ENCODE results near the gene CCM2. TPM values are rescaled to one million over a fixed set of nuclear protein-coding genes. Genes with fewer than 3 reads are reported as not detected.

The CCM2 gene
- total RNA-seq, 1 donor from 2014 or later: 62.0 TPM

GRCh38 chr7:44971188-44971901 lies 28.7 kb upstream of the CCM2 start:
- no peaks in the 10 kb centered on the region for H3K9me3 Mint-ChIP-seq (ENCODE audit: unreplicated experiment)

GRCh38 chr7:44971902-44972441 lies 28.0 kb upstream of the CCM2 start:
- no peak overlapping the region for H3K4me3 Mint-ChIP-seq (ENCODE audit: unreplicated experiment)
- H3K9me3 Mint-ChIP-seq (ENCODE audit: unreplicated experiment): no peaks in the 10 kb centered on the region
- DNase-seq (ENCODE audit: low read depth) (no peak), FAIRE-seq (no peak)
- Histone ChIP-seq H3K4me1 (ENCODE audit: insufficient read depth, low read length) (no peaks in the 10 kb centered on the region), H3K27me3 (ENCODE audit: insufficient read depth, low read length) (no peaks in the 10 kb centered on the region), H3K36me3 (ENCODE audit: insufficient read depth, low read length) (no peaks in the 10 kb centered on the region), H2AFZ (ENCODE audit: low read depth, low read length) (no peak overlapping the region), H3K27ac (ENCODE audit: low read depth, low read length) (no peak overlapping the region), H4K20me1 (ENCODE audit: insufficient read depth, low read length) (no peaks in the 10 kb centered on the region), H3K79me2 (ENCODE audit: insufficient read depth, low read length) (no peaks in the 10 kb centered on the region), H3K9ac (ENCODE audit: low read length) (no peak overlapping the region), H3K4me3 (ENCODE audit: insufficient read depth, low read depth, low read length) (no peak overlapping the region), H3K4me2 (ENCODE audit: low read length) (no peak overlapping the region), H3K9me3 (ENCODE audit: insufficient read depth, low read depth, low read length) (no peaks in the 10 kb centered on the region)
- TF ChIP-seq EZH2 (IDR thresholded peaks at IDR 0.05; ENCODE audit: insufficient read depth, low read length): no peak
- no peak for TF ChIP-seq CTCF (IDR thresholded peaks at IDR 0.05; ENCODE audit: insufficient read depth, low read depth, low read length)
- peaks cover 23% of the 10 kb centered on the region for H3K27me3 Mint-ChIP-seq (ENCODE audit: low read depth, unreplicated experiment)
- no peaks in the 10 kb centered on the region for H3K36me3 Mint-ChIP-seq (ENCODE audit: low read depth, unreplicated experiment)
- H3K4me1 Mint-ChIP-seq (ENCODE audit: low read depth, unreplicated experiment): peaks cover 3% of the 10 kb centered on the region
- no peak overlapping the region for H3K27ac Mint-ChIP-seq (ENCODE audit: unreplicated experiment)

More at GRCh38 chr7:44971188-44971901, 28.7 kb upstream of the CCM2 start:
- Histone ChIP-seq H3K79me2 (ENCODE audit: insufficient read depth, low read length) (no peaks in the 10 kb centered on the region), H3K9ac (ENCODE audit: low read length) (no peak overlapping the region), H3K4me1 (ENCODE audit: insufficient read depth, low read length) (no peaks in the 10 kb centered on the region), H3K4me3 (ENCODE audit: insufficient read depth, low read depth, low read length) (no peak overlapping the region), H3K27me3 (ENCODE audit: insufficient read depth, low read length) (no peaks in the 10 kb centered on the region), H3K4me2 (ENCODE audit: low read length) (no peak overlapping the region), H3K9me3 (ENCODE audit: insufficient read depth, low read depth, low read length) (no peaks in the 10 kb centered on the region), H4K20me1 (ENCODE audit: insufficient read depth, low read length) (no peaks in the 10 kb centered on the region), H2AFZ (ENCODE audit: low read depth, low read length) (no peak overlapping the region), H3K36me3 (ENCODE audit: insufficient read depth, low read length) (no peaks in the 10 kb centered on the region), H3K27ac (ENCODE audit: low read depth, low read length) (no peak overlapping the region)
- H3K4me1 Mint-ChIP-seq (ENCODE audit: low read depth, unreplicated experiment): peaks cover 3% of the 10 kb centered on the region
- DNase-seq (ENCODE audit: low read depth): no peak
- TF ChIP-seq EZH2 (IDR thresholded peaks at IDR 0.05; ENCODE audit: insufficient read depth, low read length): no peak
- TF ChIP-seq CTCF (IDR thresholded peaks at IDR 0.05; ENCODE audit: insufficient read depth, low read depth, low read length): no peak
- H3K36me3 Mint-ChIP-seq (ENCODE audit: low read depth, unreplicated experiment): no peaks in the 10 kb centered on the region
- H3K27me3 Mint-ChIP-seq (ENCODE audit: low read depth, unreplicated experiment): peaks cover 24% of the 10 kb centered on the region
- FAIRE-seq: no peak
- no peak overlapping the region for H3K4me3 Mint-ChIP-seq (ENCODE audit: unreplicated experiment)
- H3K27ac Mint-ChIP-seq (ENCODE audit: unreplicated experiment): no peak overlapping the region

GRCh38 chr7:44972562-44972961 lies 27.4 kb upstream of the CCM2 start:
- Mint-ChIP-seq H3K27me3 (ENCODE audit: low read depth, unreplicated experiment) (peaks cover 21% of the 10 kb centered on the region), H3K27ac (ENCODE audit: unreplicated experiment) (no peak overlapping the region), H3K4me1 (ENCODE audit: low read depth, unreplicated experiment) (peaks cover 3% of the 10 kb centered on the region), H3K36me3 (ENCODE audit: low read depth, unreplicated experiment) (peaks cover 1% of the 10 kb centered on the region), H3K9me3 (ENCODE audit: unreplicated experiment) (no peaks in the 10 kb centered on the region), H3K4me3 (ENCODE audit: unreplicated experiment) (no peak overlapping the region)
- H3K4me2 ChIP-seq (ENCODE audit: low read length): no peak overlapping the region
- H3K36me3 ChIP-seq (ENCODE audit: insufficient read depth, low read length): no peaks in the 10 kb centered on the region
- TF ChIP-seq EZH2 (IDR thresholded peaks at IDR 0.05; ENCODE audit: insufficient read depth, low read length) (no peak), CTCF (IDR thresholded peaks at IDR 0.05; ENCODE audit: insufficient read depth, low read depth, low read length) (no peak)
- no peak overlapping the region for H2AFZ ChIP-seq (ENCODE audit: low read depth, low read length)
- FAIRE-seq: no peak
- no peak overlapping the region for H3K4me3 ChIP-seq (ENCODE audit: insufficient read depth, low read depth, low read length)
- no peak overlapping the region for H3K9ac ChIP-seq (ENCODE audit: low read length)
- H3K27me3 ChIP-seq (ENCODE audit: insufficient read depth, low read length): no peaks in the 10 kb centered on the region
- no peaks in the 10 kb centered on the region for H3K4me1 ChIP-seq (ENCODE audit: insufficient read depth, low read length)
- H3K9me3 ChIP-seq (ENCODE audit: insufficient read depth, low read depth, low read length): no peaks in the 10 kb centered on the region
- no peak overlapping the region for H3K27ac ChIP-seq (ENCODE audit: low read depth, low read length)
- DNase-seq (ENCODE audit: low read depth): no peak
- no peaks in the 10 kb centered on the region for H3K79me2 ChIP-seq (ENCODE audit: insufficient read depth, low read length)
- no peaks in the 10 kb centered on the region for H4K20me1 ChIP-seq (ENCODE audit: insufficient read depth, low read length)

Measured in astrocyte (in vitro differentiated cells and primary cell).